HCT116 (cell line): ENCODE measurements around the gene VCY1B. TPM values are rescaled to one million over a fixed set of nuclear protein-coding genes. Genes with fewer than 3 reads are reported as not detected.
"Not testable (repeated sequence)": the region's sequence is repeated elsewhere in the genome, so short reads cannot be mapped to it uniquely, and the experiment has no call there.

Experiments
- ATAC-seq: fragments of 200-7000 bp; cut with Tn5 transposase; 2 replicates; pipeline ENCODE4 v1.9.1; 2020; ENCODE audit warnings: mild to moderate bottlenecking, moderate library complexity
- Bru-seq: library from RNA; stranded (reverse); fragments of 400-500 nt; gene quantifications from one replicate; lab custom pipeline; 2021; lab: Mats Ljungman, UMichigan
- BruChase-seq, 2 experiments: library from RNA; stranded (reverse); fragments of 400-500 nt; gene quantifications; one replicate each; lab custom pipeline; 2021; lab: Mats Ljungman, UMichigan
- BruUV-seq: library from RNA; stranded (reverse); fragments of 400-500 nt; replicated peaks from 2 replicates; lab custom pipeline; 2021; lab: Mats Ljungman, UMichigan
- CTCF ChIA-PET: fragments of 300-600 bp; sonication (Branson Sonifier 250); formaldehyde crosslinking; loops from one replicate; lab custom pipeline; 2021; ENCODE audit warnings: antibody characterized with exemption; lab: Charles Lee
- POLR2A ChIA-PET: fragments of 300-600, 350-600 bp; sonication (Branson Sonifier 250); formaldehyde crosslinking; loops from one replicate; lab custom pipeline; 2021; ENCODE audit warnings: antibody characterized with exemption; lab: Charles Lee
- RAD21 ChIA-PET, 2 experiments: fragments of 300-600 bp; sonication (Branson Sonifier 250); formaldehyde crosslinking; loops; one replicate each; lab custom pipeline; 2023; ENCODE audit warnings: low total read pairs in 2 of 2; ENCODE audit not compliant: uncharacterized antibody in 2 of 2, unreplicated experiment in 2 of 2, low non-redundant PET in 1 of 2; lab: Charles Lee
- DNase-seq: peaks from one replicate; pipeline ENCODE4 v3.0.0-alpha.2; 2010; ENCODE audit warnings: low read depth, low spot score
- H2AFZ ChIP-seq: fragments of 200-600 bp; shearing (Covaris generic), sonication (generic); 2 replicates; pipeline ENCODE4 v1.6.1; 2017; ENCODE audit warnings: low read depth, mixed run types, mixed read lengths, antibody characterized with exemption, low read length; ENCODE audit not compliant: poor library complexity, severe bottlenecking
- H3K27ac ChIP-seq: 2 replicates; pipeline ENCODE4 v1.5.1; 2012; ENCODE audit warnings: low read depth, low read length
- H3K27me3 ChIP-seq: fragments of 200-600 bp; sonication (generic); 2 replicates; pipeline ENCODE4 v1.6.1; 2016; ENCODE audit warnings: mixed run types, low read length, mixed read lengths; ENCODE audit not compliant: insufficient read depth
- H3K36me3 ChIP-seq, 2 experiments: fragments of 200-500 bp in 1 of 2; fragments of 200-600 bp in 1 of 2; sonication (Bioruptor generic) in 1 of 2; sonication (generic) in 1 of 2; 2 replicates each; pipeline versions ENCODE4 v1.5.1 to v1.6.1; 2014 to 2016; ENCODE audit warnings: low read length in 2 of 2, inconsistent platforms in 1 of 2, mixed read lengths in 1 of 2, mixed run types in 1 of 2; ENCODE audit not compliant: insufficient read depth in 2 of 2, control insufficient read depth in 1 of 2
- H3K4me1 ChIP-seq, 2 experiments: fragments of 200-600 bp in 1 of 2; sonication (generic) in 1 of 2; 2 replicates each; pipeline versions ENCODE4 v1.5.1 to v1.6.1; 2012 to 2017; ENCODE audit warnings: low read length in 2 of 2, inconsistent platforms in 1 of 2, mild to moderate bottlenecking in 1 of 2, mixed read lengths in 1 of 2, mixed run types in 1 of 2, moderate library complexity in 1 of 2; ENCODE audit not compliant: insufficient read depth in 2 of 2, control insufficient read depth in 1 of 2
- H3K4me2 ChIP-seq: fragments of 200-600 bp; sonication (generic); 2 replicates; pipeline ENCODE4 v1.6.1; 2017; ENCODE audit warnings: mixed run types, low read length, mixed read lengths
- H3K4me3 ChIP-seq, 2 experiments: fragments of 200-600 bp in 1 of 2; sonication (generic) in 1 of 2; replicated peaks in 1 of 2; 2 replicates each; pipeline ENCODE4 v1.5.1; 2011 to 2016; ENCODE audit warnings: low read length in 2 of 2, control low read depth in 1 of 2, low read depth in 1 of 2, mild to moderate bottlenecking in 1 of 2, mixed read lengths in 1 of 2, mixed run types in 1 of 2
- H3K79me2 ChIP-seq: fragments of 200-600 bp; sonication (generic); 2 replicates; pipeline ENCODE4 v1.6.1; 2017; ENCODE audit warnings: mild to moderate bottlenecking, mixed run types, low read length, moderate library complexity, mixed read lengths; ENCODE audit not compliant: insufficient read depth
- H3K9ac ChIP-seq: fragments of 200-600 bp; sonication (generic); 2 replicates; pipeline ENCODE4 v1.6.1; 2016; ENCODE audit warnings: low read length, mixed read lengths
- H3K9me2 ChIP-seq: fragments of 200-600 bp; sonication (generic), shearing (Covaris generic); 2 replicates; pipeline ENCODE4 v1.6.1; 2017; ENCODE audit warnings: mixed run types, mild to moderate bottlenecking, moderate library complexity; ENCODE audit not compliant: insufficient read depth
- H3K9me3 ChIP-seq, 2 experiments: fragments of 200-500 bp in 1 of 2; fragments of 200-600 bp in 1 of 2; sonication (Bioruptor generic) in 1 of 2; sonication (generic) in 1 of 2; 2 replicates each; pipeline ENCODE4 v1.6.1; 2014 to 2017; ENCODE audit warnings: low read length in 2 of 2, mixed read lengths in 2 of 2, inconsistent platforms in 1 of 2, low read depth in 1 of 2, mild to moderate bottlenecking in 1 of 2, mixed run types in 1 of 2, moderate library complexity in 1 of 2; ENCODE audit not compliant: control insufficient read depth in 1 of 2, insufficient read depth in 1 of 2
- H4K20me1 ChIP-seq: fragments of 200-600 bp; sonication (generic), shearing (Covaris generic); 2 replicates; pipeline ENCODE4 v1.6.1; 2017; ENCODE audit warnings: mixed run types, mild to moderate bottlenecking, moderate library complexity; ENCODE audit not compliant: insufficient read depth
- intact Hi-C: fragments of 100-400 bp; cut with micrococcal nuclease; formaldehyde crosslinking; loops from 2 replicates; pipeline ENCODE4 v1.10.0; 2022
- long read RNA-seq: library from polyadenylated mRNA; unstranded; transcript quantifications from one replicate; pipeline ENCODE4 v2.0.0, GENCODE V29; 2021; ENCODE audit not compliant: unreplicated experiment
- polyA plus RNA-seq: library from polyadenylated mRNA; unstranded; fragments of >200 nt; gene quantifications from 2 replicates; pipeline ENCODE4 v1.2.1, GENCODE V29; 2012; ENCODE audit warnings: missing spikeins
- total RNA-seq: library from RNA; stranded (reverse); gene quantifications from one replicate; pipeline ENCODE4 v1.2.1, GENCODE V29; 2021; ENCODE audit not compliant: unreplicated experiment

The VCY1B gene
- not detected for total RNA-seq
- not detected in 2 replicates for polyA plus RNA-seq
- Bru-seq, nascent RNA = not detected
- BruChase-seq, experiment 1, labeled RNA remaining after a 6-hour chase = not detected
- BruChase-seq, experiment 2, labeled RNA remaining after a 2-hour chase = not detected
- long read RNA-seq = 0 reads

DNA sequence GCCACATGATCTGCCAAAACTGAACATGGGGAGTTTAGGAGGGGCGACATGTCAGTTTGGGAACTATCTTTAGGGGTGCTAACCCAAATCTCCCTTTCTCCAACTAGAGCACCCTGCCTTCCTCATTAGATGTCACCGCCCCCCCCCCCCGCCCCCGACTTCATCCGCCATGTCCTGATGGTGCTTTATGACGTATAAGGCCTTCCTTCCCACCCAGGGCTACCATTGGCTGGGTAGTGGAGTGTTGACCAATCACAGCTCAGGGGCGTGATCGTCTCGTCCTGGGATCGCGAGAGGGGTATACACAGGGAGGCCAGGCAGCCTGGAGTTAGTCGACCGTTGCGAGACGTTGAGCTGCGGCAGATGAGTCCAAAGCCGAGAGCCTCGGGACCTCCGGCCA lies at the start of gene VCY1B:
VCY1B (plus strand) TSS at position 301 of the 400 bp plus-strand sequence; CDS start at position 364, 63 bp downstream.
- H3K9me3 ChIP-seq, H3K4me3 ChIP-seq, H3K27ac ChIP-seq, RAD21 ChIA-PET, H2AFZ ChIP-seq, H3K36me3 ChIP-seq, H3K79me2 ChIP-seq, H3K4me2 ChIP-seq, BruUV-seq, POLR2A ChIA-PET, CTCF ChIA-PET, H3K27me3 ChIP-seq, H3K9ac ChIP-seq, H4K20me1 ChIP-seq, ATAC-seq, DNase-seq, H3K4me1 ChIP-seq, intact Hi-C loops, H3K9me2 ChIP-seq: not testable (repeated sequence)

DNA sequence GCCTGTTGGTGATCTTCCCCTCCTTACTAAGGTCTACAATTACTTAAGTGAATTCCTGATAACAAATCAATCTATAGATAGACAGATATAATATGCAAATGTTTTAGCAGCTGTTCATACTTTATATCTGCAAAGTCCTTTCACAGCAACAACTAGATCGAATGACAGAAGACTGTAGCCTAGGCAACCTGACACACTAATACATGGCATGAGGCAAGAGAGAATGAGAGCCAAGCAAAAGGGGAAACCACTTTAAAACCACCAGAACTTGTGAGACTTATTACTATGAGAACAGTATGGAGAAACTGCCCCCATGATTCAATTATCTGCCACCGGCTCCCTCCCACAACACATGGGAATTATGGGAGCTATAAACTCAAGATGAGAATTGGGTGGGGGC lies 44.1 kb upstream of the VCY1B start:
- H3K9me2 ChIP-seq, H3K4me3 ChIP-seq, H3K27ac ChIP-seq, CTCF ChIA-PET, RAD21 ChIA-PET, H3K9ac ChIP-seq, H3K79me2 ChIP-seq, H2AFZ ChIP-seq, H3K27me3 ChIP-seq, H3K4me2 ChIP-seq, BruUV-seq, ATAC-seq, DNase-seq, H3K36me3 ChIP-seq, H4K20me1 ChIP-seq, intact Hi-C loops, H3K9me3 ChIP-seq, POLR2A ChIA-PET, H3K4me1 ChIP-seq: not testable (repeated sequence)

DNA sequence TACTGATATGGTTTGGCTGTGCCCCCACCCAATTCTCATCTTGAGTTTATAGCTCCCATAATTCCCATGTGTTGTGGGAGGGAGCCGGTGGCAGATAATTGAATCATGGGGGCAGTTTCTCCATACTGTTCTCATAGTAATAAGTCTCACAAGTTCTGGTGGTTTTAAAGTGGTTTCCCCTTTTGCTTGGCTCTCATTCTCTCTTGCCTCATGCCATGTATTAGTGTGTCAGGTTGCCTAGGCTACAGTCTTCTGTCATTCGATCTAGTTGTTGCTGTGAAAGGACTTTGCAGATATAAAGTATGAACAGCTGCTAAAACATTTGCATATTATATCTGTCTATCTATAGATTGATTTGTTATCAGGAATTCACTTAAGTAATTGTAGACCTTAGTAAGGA lies 25.6 kb upstream of the VCY1B start:
- H3K27ac ChIP-seq, H3K4me3 ChIP-seq, H3K79me2 ChIP-seq, RAD21 ChIA-PET, H3K9me3 ChIP-seq, DNase-seq, H2AFZ ChIP-seq, H3K4me2 ChIP-seq, BruUV-seq, POLR2A ChIA-PET, H3K9me2 ChIP-seq, H3K9ac ChIP-seq, ATAC-seq, intact Hi-C loops, H3K4me1 ChIP-seq, H4K20me1 ChIP-seq, H3K36me3 ChIP-seq, H3K27me3 ChIP-seq, CTCF ChIA-PET: not testable (repeated sequence)
